Bronchial epithelial cell (primary cell): ENCODE data around the gene NPFF. TPM values are rescaled to one million over a fixed set of nuclear protein-coding genes. Genes with fewer than 3 reads are reported as not detected.

ENCODE experiments used
- DNase-seq: peaks from one replicate; pipeline ENCODE4 v3.0.0-alpha.2; 2010; ENCODE audit warnings: low read depth
- FAIRE-seq: peaks from 2 replicates; lab custom pipeline; 2011; peaks lifted over from hg19 to GRCh38; lab: Jason Lieb, UNC
- H3K27me3 ChIP-seq: 2 replicates; pipeline ENCODE4 v1.5.1; 2011; ENCODE audit warnings: low read length; ENCODE audit not compliant: control insufficient read depth, insufficient read depth
- H3K36me3 ChIP-seq: 2 replicates; pipeline ENCODE4 v1.5.1; 2011; ENCODE audit warnings: low read length; ENCODE audit not compliant: control insufficient read depth, insufficient read depth
- H3K4me3 ChIP-seq: 2 replicates; pipeline ENCODE4 v1.5.1; 2011; ENCODE audit warnings: mild to moderate bottlenecking, low read depth, low read length, control low read depth
- total RNA-seq: library from RNA; depleted of rRNA; stranded (reverse); fragments of >200 nt; gene quantifications from 2 replicates; pipeline ENCODE4 v1.2.1, GENCODE V29; 2014
- TF ChIP-seq, protein P1 (sequence below): IDR thresholded peaks from 2 replicates; pipeline ENCODE4 v1.5.1; 2011; ENCODE audit warnings: mild to moderate bottlenecking, moderate library complexity, low read length, control low read depth, inconsistent platforms; ENCODE audit not compliant: insufficient read depth, severe bottlenecking

Gene NPFF
- total RNA-seq, 1 donor from 2014 or later: not detected

DNA sequence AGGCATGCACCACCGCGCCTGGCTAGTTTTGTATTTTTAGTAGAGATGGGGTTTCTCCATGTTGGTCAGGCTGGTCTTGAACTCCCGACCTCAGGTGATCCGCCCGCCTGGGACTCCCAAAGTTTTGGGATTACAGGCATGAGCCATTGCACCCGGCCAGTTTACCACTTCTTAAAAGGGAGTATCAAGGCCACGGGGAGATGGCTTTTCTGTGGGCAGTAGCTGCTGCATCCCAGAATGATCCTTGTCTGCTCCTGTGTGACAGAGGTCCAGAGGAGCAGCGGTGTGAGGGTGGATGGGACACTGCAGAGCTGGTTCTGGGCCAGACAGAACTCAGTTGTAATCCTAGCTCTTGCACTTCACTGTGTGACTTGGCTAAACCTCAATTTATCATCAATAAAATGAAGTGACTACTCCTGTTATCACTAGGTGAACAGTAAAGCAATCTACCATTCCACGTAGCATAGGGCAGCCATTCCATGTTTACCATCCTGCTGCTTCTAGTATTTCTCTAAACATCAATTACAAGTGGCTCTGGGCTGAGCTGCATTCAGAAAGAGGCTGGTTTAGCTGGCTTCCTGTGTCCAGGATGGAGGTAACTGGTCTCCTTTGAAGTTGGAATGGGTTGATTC is 3.0 kb upstream of the NPFF start:
- no peaks in the 10 kb centered on the region for H3K27me3 ChIP-seq
- DNase-seq (no peak), FAIRE-seq (no peak)
- H3K36me3 ChIP-seq: peaks cover 22% of the 10 kb centered on the region
- no peak overlapping the region for H3K4me3 ChIP-seq
- TF ChIP-seq, protein P1, sequence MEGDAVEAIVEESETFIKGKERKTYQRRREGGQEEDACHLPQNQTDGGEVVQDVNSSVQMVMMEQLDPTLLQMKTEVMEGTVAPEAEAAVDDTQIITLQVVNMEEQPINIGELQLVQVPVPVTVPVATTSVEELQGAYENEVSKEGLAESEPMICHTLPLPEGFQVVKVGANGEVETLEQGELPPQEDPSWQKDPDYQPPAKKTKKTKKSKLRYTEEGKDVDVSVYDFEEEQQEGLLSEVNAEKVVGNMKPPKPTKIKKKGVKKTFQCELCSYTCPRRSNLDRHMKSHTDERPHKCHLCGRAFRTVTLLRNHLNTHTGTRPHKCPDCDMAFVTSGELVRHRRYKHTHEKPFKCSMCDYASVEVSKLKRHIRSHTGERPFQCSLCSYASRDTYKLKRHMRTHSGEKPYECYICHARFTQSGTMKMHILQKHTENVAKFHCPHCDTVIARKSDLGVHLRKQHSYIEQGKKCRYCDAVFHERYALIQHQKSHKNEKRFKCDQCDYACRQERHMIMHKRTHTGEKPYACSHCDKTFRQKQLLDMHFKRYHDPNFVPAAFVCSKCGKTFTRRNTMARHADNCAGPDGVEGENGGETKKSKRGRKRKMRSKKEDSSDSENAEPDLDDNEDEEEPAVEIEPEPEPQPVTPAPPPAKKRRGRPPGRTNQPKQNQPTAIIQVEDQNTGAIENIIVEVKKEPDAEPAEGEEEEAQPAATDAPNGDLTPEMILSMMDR: no peak

DNA sequence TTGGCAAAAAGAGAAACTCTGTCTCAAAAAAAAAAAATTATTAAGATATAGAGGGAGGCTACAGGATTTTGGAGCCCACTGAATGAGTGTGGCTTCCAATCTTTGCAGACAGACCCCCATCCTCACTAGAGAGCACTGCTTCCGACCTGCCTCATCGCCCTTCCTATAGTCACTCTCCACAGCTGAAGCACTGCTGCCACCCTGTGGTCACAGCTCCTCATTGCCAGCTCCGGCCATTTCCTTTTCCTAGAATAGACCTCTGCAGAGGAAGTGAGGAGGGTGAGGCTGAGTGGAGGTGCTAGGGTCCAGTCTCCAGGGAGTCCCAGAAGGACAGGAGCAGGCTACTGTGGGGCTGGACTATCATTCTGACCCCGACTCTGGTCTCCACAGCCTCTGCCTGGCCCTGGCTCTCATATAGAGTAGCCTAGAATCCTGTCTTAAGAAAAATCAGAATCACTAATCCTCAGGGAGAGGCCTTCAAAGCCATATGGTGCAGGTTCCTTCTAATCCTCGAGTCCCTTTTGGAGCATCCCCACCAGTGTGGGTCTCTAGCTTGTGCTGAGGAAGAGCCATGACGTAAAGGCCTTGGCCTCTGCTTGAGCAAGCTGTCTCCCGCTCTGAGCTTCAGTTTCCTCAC is 1.4 kb upstream of the NPFF start:
- DNase-seq: peak; percentile 72
- H3K4me3 ChIP-seq: no peak overlapping the region
- no peak for FAIRE-seq
- H3K27me3 ChIP-seq: no peaks in the 10 kb centered on the region
- TF ChIP-seq, protein P1: peak; percentile 90
- H3K36me3 ChIP-seq: peaks cover 15% of the 10 kb centered on the region

DNA sequence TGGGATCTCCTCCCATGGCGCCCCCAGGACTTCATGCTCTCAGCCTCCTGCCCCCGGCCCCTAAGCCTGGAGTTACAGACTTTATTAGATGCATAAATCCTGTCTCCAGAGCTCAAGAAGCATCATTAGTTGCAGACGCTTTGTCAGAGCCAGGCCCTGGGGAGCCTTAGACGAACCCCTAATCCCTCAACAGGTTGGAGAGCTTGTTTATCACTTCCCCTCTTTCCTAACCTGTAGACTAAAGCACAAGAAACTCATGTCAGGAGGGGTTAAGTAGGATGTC is 260 bp upstream of the NPFF start:
- no peak for FAIRE-seq
- DNase-seq: no peak
- TF ChIP-seq, protein P1: no peak
- Histone ChIP-seq H3K36me3 (peaks cover 14% of the 10 kb centered on the region), H3K27me3 (no peaks in the 10 kb centered on the region), H3K4me3 (no peak overlapping the region)

DNA sequence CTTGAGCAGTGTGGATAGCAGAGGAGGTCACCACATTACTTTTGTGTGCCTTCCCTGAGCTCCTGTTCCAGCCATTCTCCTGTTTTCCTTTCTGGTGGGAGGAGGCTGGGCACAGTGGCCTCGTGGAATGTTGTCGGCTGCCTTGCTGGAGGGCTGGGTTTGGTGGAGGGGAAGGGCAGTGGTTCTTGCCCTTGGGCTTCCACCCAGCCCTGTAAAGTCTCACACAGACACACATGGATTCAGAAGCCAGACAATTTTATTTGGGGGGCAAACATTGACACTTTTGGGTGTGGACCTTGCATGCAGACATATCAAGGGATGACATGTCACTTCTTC is 866 bp downstream of the NPFF start:
- Histone ChIP-seq H3K36me3 (peaks cover 14% of the 10 kb centered on the region), H3K27me3 (no peaks in the 10 kb centered on the region), H3K4me3 (no peak overlapping the region)
- TF ChIP-seq, protein P1: no peak
- FAIRE-seq (no peak), DNase-seq (no peak)

DNA sequence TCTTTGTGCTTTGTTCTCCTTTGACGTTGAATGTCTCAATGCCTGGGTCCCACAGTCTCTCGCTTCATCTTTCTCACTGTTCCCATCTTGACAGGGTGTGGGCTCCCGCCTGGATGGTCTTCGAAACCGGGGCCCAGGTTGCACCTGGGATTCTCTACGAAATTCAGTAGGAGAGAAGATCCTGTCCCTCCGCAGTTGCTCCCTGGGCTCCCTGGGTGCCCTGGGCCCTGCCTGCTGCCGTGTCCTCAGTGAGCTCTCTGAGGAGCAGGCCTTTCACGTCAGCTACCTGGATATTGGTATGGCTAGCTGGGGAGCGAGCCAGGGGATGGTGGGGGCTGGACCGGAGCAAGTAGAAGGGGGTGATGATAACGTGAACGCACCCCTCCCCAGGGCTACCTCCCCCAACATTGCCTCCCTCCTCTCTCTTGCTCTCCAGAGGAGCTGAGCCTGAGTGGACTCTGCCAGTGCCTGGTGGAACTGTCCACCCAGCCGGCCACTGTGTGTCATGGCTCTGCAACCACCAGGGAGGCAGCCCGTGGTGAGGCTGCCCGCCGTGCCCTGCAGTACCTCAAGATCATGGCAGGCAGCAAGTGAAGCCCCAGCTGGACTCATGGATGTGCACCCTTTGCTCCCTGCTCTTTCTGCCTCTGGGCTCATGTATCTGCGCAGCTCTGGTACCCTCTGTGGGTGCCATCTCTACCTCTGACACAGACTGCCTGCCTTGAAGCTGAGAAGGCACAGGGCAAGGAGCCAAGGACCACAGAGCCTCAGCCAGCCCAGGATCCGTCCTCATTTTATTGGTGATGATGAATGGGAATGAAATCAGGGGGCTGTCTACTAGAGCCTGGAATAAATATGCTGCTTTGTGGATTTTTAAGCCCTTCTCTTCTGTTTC is 1.5 kb downstream of the NPFF start:
- FAIRE-seq (no peak), DNase-seq (no peak)
- TF ChIP-seq, protein P1: no peak
- H3K36me3 ChIP-seq: peaks cover 14% of the 10 kb centered on the region
- H3K4me3 ChIP-seq: no peak overlapping the region
- no peaks in the 10 kb centered on the region for H3K27me3 ChIP-seq
